H1 (cell line): ENCODE measurements around the gene SDF2L1. TPM values are rescaled to one million over a fixed set of nuclear protein-coding genes. Genes with fewer than 3 reads are reported as not detected.
A peak's percentile ranks its signal among the peaks of the same experiment; 100 is the strongest.

Source experiments
- CTCF ChIA-PET: fragments of 300-600 bp; sonication (Branson Sonifier 250); formaldehyde crosslinking; loops from one replicate; lab custom pipeline; 2021; ENCODE audit not compliant: partially characterized antibody; lab: Charles Lee
- POLR2A ChIA-PET: fragments of 300-600 bp; sonication (Branson Sonifier 250); formaldehyde crosslinking; loops from one replicate; lab custom pipeline; 2021; ENCODE audit warnings: inconsistent platforms; ENCODE audit not compliant: partially characterized antibody; lab: Charles Lee
- DNase-seq, 2 experiments: peaks; one replicate each; pipeline versions ENCODE4 v3.0.0 to v3.0.0-alpha.2; 2010 to 2022; ENCODE audit warnings: low spot score in 2 of 2, low read depth in 1 of 2, mixed read lengths in 1 of 2
- FAIRE-seq: peaks from 2 replicates; lab custom pipeline; 2011; peaks lifted over from hg19 to GRCh38; lab: Jason Lieb, UNC
- H2AFZ ChIP-seq: 2 replicates; pipeline ENCODE4 v1.8.1; 2012; ENCODE audit warnings: low read length, inconsistent platforms
- H2AK5ac ChIP-seq: 2 replicates; pipeline ENCODE4 v1.6.1; 2013; ENCODE audit warnings: low read depth, low read length
- H2BK120ac ChIP-seq: replicated peaks from 2 replicates; pipeline ENCODE3; 2013; ENCODE audit warnings: low read depth, low read length, inconsistent platforms
- H2BK12ac ChIP-seq: 2 replicates; pipeline ENCODE4 v1.6.1; 2013; ENCODE audit warnings: low read depth, low read length
- H2BK15ac ChIP-seq: 2 replicates; pipeline ENCODE4 v1.6.1; 2013; ENCODE audit warnings: low read length
- H2BK20ac ChIP-seq: 2 replicates; pipeline ENCODE4 v1.6.1; 2013; ENCODE audit warnings: low read length
- H2BK5ac ChIP-seq: 2 replicates; pipeline ENCODE4 v1.6.1; 2013; ENCODE audit warnings: low read depth, low read length
- H3K14ac ChIP-seq: 2 replicates; pipeline ENCODE4 v1.6.1; 2013; ENCODE audit warnings: inconsistent platforms; ENCODE audit not compliant: insufficient read length
- H3K18ac ChIP-seq: 2 replicates; pipeline ENCODE4 v1.6.1; 2013; ENCODE audit warnings: low read length; ENCODE audit errors: extremely low read depth
- H3K23ac ChIP-seq: 2 replicates; pipeline ENCODE4 v1.6.1; 2013; ENCODE audit warnings: inconsistent platforms; ENCODE audit not compliant: insufficient read length
- H3K23me2 ChIP-seq: 2 replicates; pipeline ENCODE4 v1.6.1; 2013; ENCODE audit warnings: low read depth, low read length
- H3K27ac ChIP-seq: 2 replicates; pipeline ENCODE4 v1.6.1; 2011; ENCODE audit warnings: low read depth, low read length, inconsistent platforms
- H3K27me3 ChIP-seq, 4 experiments: replicated peaks in 1 of 4; 1 replicate in 1 of 4; 2 replicates in 3 of 4; pipeline versions ENCODE4 v1.6.1 to v1.8.1; 2011 to 2013; ENCODE audit warnings: low read length in 3 of 4, mild to moderate bottlenecking in 3 of 4, inconsistent platforms in 2 of 4, mixed read lengths in 2 of 4, moderate library complexity in 1 of 4; ENCODE audit not compliant: control insufficient read depth in 3 of 4, insufficient read depth in 3 of 4; ENCODE audit errors: extremely low read depth in 1 of 4
- H3K36me3 ChIP-seq, 4 experiments: 2 replicates each; pipeline versions ENCODE4 v1.6.1 to v1.8.1; 2011 to 2013; ENCODE audit warnings: mild to moderate bottlenecking in 4 of 4, low read length in 3 of 4, moderate library complexity in 2 of 4, control low read depth in 1 of 4, inconsistent platforms in 1 of 4; ENCODE audit not compliant: insufficient read depth in 4 of 4, control insufficient read depth in 2 of 4
- H3K4ac ChIP-seq: replicated peaks from 2 replicates; pipeline ENCODE3; 2013; ENCODE audit warnings: low read length, low read depth, mixed read lengths, inconsistent platforms; ENCODE audit not compliant: insufficient read length
- H3K4me1 ChIP-seq, 4 experiments: replicated peaks in 1 of 4; 1 replicate in 1 of 4; 2 replicates in 3 of 4; pipeline versions ENCODE4 v1.6.1 to v1.8.1; 2011 to 2013; ENCODE audit warnings: low read length in 3 of 4, inconsistent platforms in 2 of 4, mixed read lengths in 1 of 4; ENCODE audit not compliant: insufficient read depth in 4 of 4, control insufficient read depth in 3 of 4
- H3K4me2 ChIP-seq, 2 experiments: 2 replicates each; pipeline versions ENCODE4 v1.6.1 to v1.8.1; 2011 to 2013; ENCODE audit warnings: low read depth in 2 of 2, low read length in 2 of 2, control low read depth in 1 of 2, inconsistent platforms in 1 of 2, mild to moderate bottlenecking in 1 of 2; ENCODE audit not compliant: insufficient read depth in 1 of 2
- H3K4me3 ChIP-seq, 4 experiments: fragments of 200-600, 300-600 bp in 1 of 4; sonication (generic), shearing (Covaris generic), sonication (Bioruptor Twin) in 1 of 4; 2 replicates each; pipeline versions ENCODE4 v1.5.1 to v1.8.1; 2011 to 2016; ENCODE audit warnings: low read length in 4 of 4, low read depth in 3 of 4, control low read depth in 2 of 4, inconsistent platforms in 2 of 4, mild to moderate bottlenecking in 2 of 4, mixed read lengths in 1 of 4, moderate library complexity in 1 of 4; ENCODE audit not compliant: insufficient read depth in 2 of 4; ENCODE audit errors: extremely low read depth in 1 of 4
- H3K56ac ChIP-seq: replicated peaks from 2 replicates; pipeline ENCODE3; 2013; ENCODE audit warnings: low read depth, mild to moderate bottlenecking, mixed read lengths, low read length, inconsistent platforms; ENCODE audit not compliant: insufficient read length
- H3K79me1 ChIP-seq: 2 replicates; pipeline ENCODE4 v1.6.1; 2013; ENCODE audit warnings: low read depth, low read length, control low read depth
- H3K79me2 ChIP-seq, 2 experiments: 2 replicates each; pipeline versions ENCODE4 v1.6.1 to v1.8.1; 2012 to 2013; ENCODE audit warnings: low read length in 2 of 2, mild to moderate bottlenecking in 2 of 2, inconsistent platforms in 1 of 2; ENCODE audit not compliant: insufficient read depth in 2 of 2, control insufficient read depth in 1 of 2
- H3K9ac ChIP-seq, 4 experiments: replicated peaks in 1 of 4; 1 replicate in 1 of 4; 2 replicates in 3 of 4; pipeline versions ENCODE4 v1.6.1 to v1.8.1; 2011 to 2013; ENCODE audit warnings: low read depth in 3 of 4, low read length in 3 of 4, control low read depth in 2 of 4, mild to moderate bottlenecking in 2 of 4, moderate library complexity in 2 of 4, inconsistent platforms in 1 of 4; ENCODE audit errors: extremely low read depth in 1 of 4
- H3K9me3 ChIP-seq, 2 experiments: 2 replicates each; pipeline versions ENCODE4 v1.6.1 to v1.8.1; 2012 to 2013; ENCODE audit warnings: mild to moderate bottlenecking in 2 of 2, moderate library complexity in 2 of 2, control low read depth in 1 of 2, inconsistent platforms in 1 of 2, low read depth in 1 of 2, low read length in 1 of 2, mixed read lengths in 1 of 2; ENCODE audit not compliant: insufficient read depth in 2 of 2
- H4K20me1 ChIP-seq, 2 experiments: replicated peaks in 1 of 2; 2 replicates each; pipeline versions ENCODE3 to v1.8.1; 2011 to 2013; ENCODE audit warnings: inconsistent platforms in 2 of 2, low read length in 2 of 2, mild to moderate bottlenecking in 1 of 2; ENCODE audit not compliant: insufficient read depth in 2 of 2, control insufficient read depth in 1 of 2
- H4K5ac ChIP-seq: 2 replicates; pipeline ENCODE4 v1.6.1; 2013; ENCODE audit warnings: low read length, low read depth, mixed read lengths, inconsistent platforms; ENCODE audit not compliant: insufficient read length
- H4K8ac ChIP-seq: 2 replicates; pipeline ENCODE4 v1.8.0; 2013; ENCODE audit warnings: mild to moderate bottlenecking, moderate library complexity, low read length, inconsistent platforms; ENCODE audit not compliant: insufficient read depth; ENCODE audit errors: extremely low read depth
- H4K91ac ChIP-seq: replicated peaks from 2 replicates; pipeline ENCODE3; 2013; ENCODE audit warnings: low read length, mixed read lengths, inconsistent platforms; ENCODE audit not compliant: insufficient read length
- CEBPB ChIP-seq: IDR thresholded peaks from 2 replicates; pipeline ENCODE4 v1.6.1; 2012; ENCODE audit warnings: low read depth, low read length
- CHD2 ChIP-seq: IDR thresholded peaks from 2 replicates; pipeline ENCODE4 v1.6.1; 2012; ENCODE audit warnings: low read length, improper control_type of control experiment
- KDM1A ChIP-seq: fragments of 200-600, 300-600 bp; sonication (generic); IDR thresholded peaks from 2 replicates; pipeline ENCODE4 v1.7.1; 2016; ENCODE audit warnings: mild to moderate bottlenecking, low read length, borderline replicate concordance
- KDM4A ChIP-seq: IDR thresholded peaks from one replicate; pipeline ENCODE4 v1.7.1; 2012; ENCODE audit warnings: low read depth, mild to moderate bottlenecking, moderate library complexity, low read length, inconsistent platforms; ENCODE audit not compliant: severe bottlenecking
- NANOG ChIP-seq: IDR thresholded peaks from 2 replicates; pipeline ENCODE4 v1.6.1; 2011; ENCODE audit warnings: low read length, low read depth, mild to moderate bottlenecking, inconsistent platforms; ENCODE audit not compliant: insufficient read depth, poor library complexity, severe bottlenecking
- RFX5 ChIP-seq: IDR thresholded peaks from 2 replicates; pipeline ENCODE4 v1.6.1; 2011; ENCODE audit warnings: low read depth, low read length, improper control_type of control experiment, borderline replicate concordance
- SP1 ChIP-seq: IDR thresholded peaks from 2 replicates; pipeline ENCODE4 v1.6.1; 2011; ENCODE audit warnings: low read depth, low read length
- SP2 ChIP-seq: IDR thresholded peaks from 2 replicates; pipeline ENCODE4 v1.6.1; 2012; ENCODE audit warnings: mild to moderate bottlenecking, low read length, inconsistent platforms
- TAF7 ChIP-seq: optimal IDR thresholded peaks from 2 replicates; pipeline ENCODE3; 2011; ENCODE audit warnings: low read depth, mild to moderate bottlenecking, inconsistent platforms, low read length, moderate library complexity, borderline replicate concordance
- TBP ChIP-seq: IDR thresholded peaks from 2 replicates; pipeline ENCODE4 v1.6.1; 2011; ENCODE audit warnings: low read depth, low read length, improper control_type of control experiment
- WGBS, 2 experiments: shearing (Covaris generic) in 1 of 2; methylation state at CpG; one replicate each; pipeline versions ENCODE4 v1.1.6 to v1.1.7; 2013 to 2015; ENCODE audit warnings: low lambda C conversion rate in 2 of 2, mixed read lengths in 2 of 2, inconsistent platforms in 1 of 2, low coverage in 1 of 2, missing lambda C conversion rate in 1 of 2; ENCODE audit not compliant: insufficient replicate concordance in 2 of 2, insufficient coverage in 1 of 2, insufficient read length in 1 of 2; ENCODE audit errors: extremely low coverage in 1 of 2, missing lambda C conversion rate in 1 of 2; 5-methylcytosine and 5-hydroxymethylcytosine counted together
- polyA plus RNA-seq, 7 experiments: library from polyadenylated mRNA; depleted of rRNA in 3 of 7; stranded (reverse) in 5 of 7; unstranded in 2 of 7; fragments of >200 nt in 5 of 7; fragments of 200-250 nt in 2 of 7; gene quantifications; 1 replicate in 5 of 7; 2 replicates in 1 of 7; 4 replicates in 1 of 7; pipeline versions ENCODE4 v1.2.1 to v1.2.3, GENCODE V29; 2011 to 2013; ENCODE audit warnings: missing spikeins in 2 of 7, mixed read lengths in 2 of 7
- total RNA-seq: library from RNA; stranded (reverse); fragmentation: NEBNext Ultra II Directional; extraction: Animal tissue kit (Norgen Biotek cat#: 25700); gene quantifications from 2 replicates; pipeline ENCODE4 v1.2.1, GENCODE V29; 2021
- TF ChIP-seq, protein P1 (sequence below): IDR thresholded peaks from 2 replicates; pipeline ENCODE4 v1.6.1; 2012; ENCODE audit warnings: inconsistent platforms

The SDF2L1 gene
- total and polyA plus RNA-seq, 2 of the 8 experiments (the other 6 are each of a cell fraction or from before 2014, with no cell fraction given), result 51.1 to 59.6 TPM

DNA sequence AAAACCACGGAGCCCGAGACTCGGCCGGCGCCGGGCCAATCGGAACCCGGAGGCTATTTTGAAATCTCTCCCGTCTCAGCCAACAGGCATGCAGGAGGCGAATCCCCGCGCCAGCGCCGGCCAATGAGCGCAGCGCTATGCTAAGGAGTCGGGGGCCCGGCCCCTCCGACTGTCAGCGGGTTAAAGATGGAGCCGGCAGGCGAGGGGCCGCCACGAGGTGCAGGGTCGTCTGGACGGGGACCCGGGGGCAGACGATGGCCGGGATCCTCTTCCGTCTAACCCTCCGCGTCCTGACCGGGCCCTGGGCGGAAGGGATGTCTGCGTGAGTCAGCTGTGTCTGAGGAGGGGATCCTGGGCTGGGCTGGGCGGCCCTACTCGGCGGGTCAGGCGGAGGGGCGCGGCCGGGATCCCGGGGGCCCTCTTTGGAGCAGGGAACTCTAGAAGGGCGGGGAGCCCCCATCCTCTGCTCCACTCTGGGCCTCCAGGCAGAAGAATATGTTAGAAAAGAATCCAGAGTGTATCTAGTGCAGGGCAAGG lies 10.0 kb downstream of the SDF2L1 start:
- H3K56ac ChIP-seq, result peak overlapping the region; percentile 94
- peak overlapping the region; percentile 68 to 97 for H3K4me2 ChIP-seq
- H2AFZ ChIP-seq, result no peak overlapping the region
- CTCF ChIA-PET, result interaction anchor here (1.3 to 22.2 kb wide), 4 partner anchors 10 to 37 kb away, joined by 3 to 499 read pairs (median 12); partner anchors contain the start of genes CCDC116, SDF2L1 and YDJC
- no peak overlapping the region for H2AK5ac ChIP-seq
- peak overlapping the region; percentile 31; the same call in 1 of the 2 replicates for H3K27ac ChIP-seq
- H2BK20ac ChIP-seq, result no peak overlapping the region
- no peak overlapping the region for H3K23ac ChIP-seq
- H4K20me1 ChIP-seq, result peaks cover 11% of the 10 kb centered on the region in 2 experiments
- H4K8ac ChIP-seq, result peak overlapping the region; percentile 93
- no peaks in the 10 kb centered on the region for H3K9me3 ChIP-seq
- no peak overlapping the region for H2BK15ac ChIP-seq
- peak overlapping the region; percentile 83; the same call in 1 of the 2 replicates for H2BK5ac ChIP-seq
- no peak overlapping the region for H2BK12ac ChIP-seq
- peak overlapping the region; percentile 88 for H4K5ac ChIP-seq
- H3K9ac ChIP-seq, result peak overlapping the region; percentile 66 to 82 (median 72)
- peaks cover 5% of the 10 kb centered on the region; the same call in 1 of the 2 replicates for H3K23me2 ChIP-seq
- H3K27me3 ChIP-seq, result no peaks in the 10 kb centered on the region
- peak overlapping the region; percentile 89 for H3K4ac ChIP-seq
- POLR2A ChIA-PET, result interaction anchor here (0.6 to 5.9 kb wide), 6 partner anchors 10 to 46 kb away, joined by 3 to 42 read pairs (median 5); partner anchors contain the start of genes PPIL2 and SDF2L1
- FAIRE-seq (no peak), DNase-seq (peak in 1 of 2 experiments; percentile 94)
- peaks cover 3 to 21% (median 9%) of the 10 kb centered on the region in 4 experiments for H3K4me1 ChIP-seq
- H3K79me1 ChIP-seq, result peaks cover 7% of the 10 kb centered on the region; the same call in 1 of the 2 replicates
- 0% methylated on average over 42 of the region's 44 CpGs; no CpG with 5 or more reads in 1 of the 2 experiments for WGBS, 2 experiments
- no peak overlapping the region for H3K14ac ChIP-seq
- H3K36me3 ChIP-seq, result peaks cover 10 to 18% (median 14%) of the 10 kb centered on the region in 4 experiments; a peak in 6 of 8 replicates
- H3K4me3 ChIP-seq, result peak overlapping the region; percentile 78 to 98 (median 81)
- peaks cover 0 to 4% of the 10 kb centered on the region in 2 experiments; a peak in 1 of 4 replicates for H3K79me2 ChIP-seq
- H3K18ac ChIP-seq, result peak overlapping the region; percentile 93
- no peak overlapping the region for H2BK120ac ChIP-seq
- peak overlapping the region; percentile 93 for H4K91ac ChIP-seq
- TF ChIP-seq KDM1A (no peak), TBP (peak; percentile 52; the same call in 1 of the 2 replicates), SP1 (0 out of 2 replicates have a peak, but pooled peaks have one; percentile 65), KDM4A (peak; percentile 68), CHD2 (peak; percentile 68), RFX5 (no peak), SP2 (peak; percentile 10; the same call in 1 of the 2 replicates), CEBPB (0 out of 2 replicates have a peak, but pooled peaks have one; percentile 18), NANOG (no peak), TAF7 (peak; percentile 33)
- TF ChIP-seq, protein P1, sequence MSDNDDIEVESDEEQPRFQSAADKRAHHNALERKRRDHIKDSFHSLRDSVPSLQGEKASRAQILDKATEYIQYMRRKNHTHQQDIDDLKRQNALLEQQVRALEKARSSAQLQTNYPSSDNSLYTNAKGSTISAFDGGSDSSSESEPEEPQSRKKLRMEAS, result peak; percentile 93
